K562 (cell line): ENCODE results near the gene PACSIN1. TPM values are rescaled to one million over a fixed set of nuclear protein-coding genes. Genes with fewer than 3 reads are reported as not detected.

Experiments
- CBFB ChIP-seq: sonication (generic); formaldehyde crosslinking; IDR thresholded peaks from 2 replicates; pipeline ENCODE4 v1.4.0; 2020; ENCODE audit warnings: mild to moderate bottlenecking, missing genetic modification reagents
- EHMT2 ChIP-seq: fragments of 450-650 bp; IDR thresholded peaks from 2 replicates; pipeline ENCODE4 v1.6.1; 2018; ENCODE audit warnings: antibody characterized with exemption
- JUN ChIP-seq, 2 experiments: sonication (generic) in 1 of 2; formaldehyde crosslinking in 1 of 2; IDR thresholded peaks; 2 replicates each; pipeline versions ENCODE4 v1.6.1 to v1.8.0; 2012 to 2022; ENCODE audit warnings: borderline replicate concordance in 2 of 2, mild to moderate bottlenecking in 2 of 2, improper control_type of control experiment in 1 of 2, low read depth in 1 of 2, low read length in 1 of 2, missing genetic modification reagents in 1 of 2
- MCM7 ChIP-seq, 2 experiments: fragments of 450-650 bp; IDR thresholded peaks; 2 replicates each; pipeline ENCODE4 v1.6.1; 2016 to 2018
- MIER1 ChIP-seq: fragments of 450-650 bp; IDR thresholded peaks from 2 replicates; pipeline ENCODE4 v1.6.1; 2016; ENCODE audit warnings: antibody characterized with exemption, mild to moderate bottlenecking, low read depth
- NCOA2 ChIP-seq, 2 experiments: fragments of 450-650 bp; IDR thresholded peaks; 2 replicates each; pipeline ENCODE4 v1.6.1; 2018; ENCODE audit warnings: mild to moderate bottlenecking in 2 of 2, moderate library complexity in 1 of 2; ENCODE audit not compliant: partially characterized antibody in 2 of 2
- PTRF ChIP-seq: fragments of 450-650 bp; IDR thresholded peaks from 2 replicates; pipeline ENCODE4 v1.6.1; 2016; ENCODE audit warnings: mild to moderate bottlenecking, missing genetic modification characterization, missing compliant biosample characterization
- RNF2 ChIP-seq: sonication (generic); IDR thresholded peaks from 2 replicates; pipeline ENCODE4 v1.6.1; 2016
- SPI1 ChIP-seq: IDR thresholded peaks from 2 replicates; pipeline ENCODE4 v1.6.1; 2011; ENCODE audit warnings: low read depth, low read length, control low read depth, borderline replicate concordance
- TRIM28 ChIP-seq: fragments of 450-650 bp; IDR thresholded peaks from 2 replicates; pipeline ENCODE4 v1.6.1; 2017
- WHSC1 ChIP-seq: IDR thresholded peaks from one replicate; pipeline ENCODE4 v1.6.1; 2012; ENCODE audit warnings: low read length, control low read depth, inconsistent platforms
- ZBED1 ChIP-seq: IDR thresholded peaks from 2 replicates; pipeline ENCODE4 v1.6.1; 2014
- ZNF146 ChIP-seq: IDR thresholded peaks from one replicate; pipeline ENCODE4 v1.6.1; 2018; ENCODE audit warnings: missing compliant biosample characterization; ENCODE audit not compliant: unreplicated experiment
- ZNF175 ChIP-seq: fragments of 200-800 bp; sonication (Bioruptor generic); IDR thresholded peaks from 2 replicates; pipeline ENCODE4 v1.6.1; 2016; ENCODE audit warnings: low read depth, mild to moderate bottlenecking, missing genetic modification characterization, missing compliant biosample characterization
- ZNF668 ChIP-seq: fragments of 250-450 bp; sonication (Bioruptor Pico); IDR thresholded peaks from 2 replicates; pipeline ENCODE4 v1.8.0; 2022; ENCODE audit warnings: mild to moderate bottlenecking, inconsistent platforms
- ZNF695 ChIP-seq: fragments of 450-650 bp; formaldehyde crosslinking; IDR thresholded peaks from 2 replicates; pipeline ENCODE4 v1.4.0; 2020; ENCODE audit warnings: mild to moderate bottlenecking, moderate library complexity
- polyA plus RNA-seq, 8 experiments: library from polyadenylated mRNA; depleted of rRNA in 4 of 8; stranded (reverse) in 5 of 8; unstranded in 3 of 8; fragments of >200 nt; fragmentation: Nextera tagmentation in 2 of 8; fragmentation: Illumina TruSeq in 1 of 8; extraction: Ambion mirVana in 2 of 8; extraction: Trizol in 1 of 8; gene quantifications; 2 replicates each; pipeline versions ENCODE4 v1.2.1 to v1.2.3, GENCODE V29; 2011 to 2014; ENCODE audit warnings: inconsistent platforms in 1 of 8, missing spikeins in 1 of 8
- total RNA-seq, 7 experiments: library from RNA; depleted of rRNA in 6 of 7; stranded (reverse); fragments of >200 nt in 6 of 7; fragmentation: Illumina TruSeq in 2 of 7; extraction: Trizol in 2 of 7; gene quantifications; 2 replicates each; pipeline versions ENCODE4 v1.2.1 to v1.2.3, GENCODE V29; 2011 to 2021; ENCODE audit warnings: low replicate concordance in 1 of 7
- TF ChIP-seq, protein P1 (sequence below): sonication (generic); formaldehyde crosslinking; IDR thresholded peaks from 2 replicates; pipeline ENCODE4 v1.8.0; 2022; ENCODE audit warnings: missing genetic modification reagents, mild to moderate bottlenecking, borderline replicate concordance
- TF ChIP-seq, protein P2 (sequence below): fragments of 450-650 bp; formaldehyde crosslinking; IDR thresholded peaks from 2 replicates; pipeline ENCODE4 v1.4.0; 2022; ENCODE audit warnings: missing genetic modification characterization
- TF ChIP-seq, protein P3 (sequence below): fragments of 250-450 bp; sonication (Bioruptor Pico); IDR thresholded peaks from 2 replicates; pipeline ENCODE4 v1.8.0; 2021; ENCODE audit warnings: moderate library complexity, mild to moderate bottlenecking, inconsistent platforms
- TF ChIP-seq, protein P4 (sequence below): IDR thresholded peaks from 2 replicates; pipeline ENCODE4 v1.6.1; 2011; ENCODE audit not compliant: insufficient read length; ENCODE audit errors: extremely low read depth
- TF ChIP-seq, protein P5 (sequence below): fragments of 450-650 bp; formaldehyde crosslinking; IDR thresholded peaks from 2 replicates; pipeline ENCODE4 v1.4.0; 2020; ENCODE audit warnings: mild to moderate bottlenecking, moderate library complexity

The PACSIN1 gene
- total and polyA plus RNA-seq, 9 of the 15 experiments (the other 6 are each of a cell fraction or from before 2014, with no cell fraction given), result 0.01 to 1.7 (median 0.45) TPM

DNA sequence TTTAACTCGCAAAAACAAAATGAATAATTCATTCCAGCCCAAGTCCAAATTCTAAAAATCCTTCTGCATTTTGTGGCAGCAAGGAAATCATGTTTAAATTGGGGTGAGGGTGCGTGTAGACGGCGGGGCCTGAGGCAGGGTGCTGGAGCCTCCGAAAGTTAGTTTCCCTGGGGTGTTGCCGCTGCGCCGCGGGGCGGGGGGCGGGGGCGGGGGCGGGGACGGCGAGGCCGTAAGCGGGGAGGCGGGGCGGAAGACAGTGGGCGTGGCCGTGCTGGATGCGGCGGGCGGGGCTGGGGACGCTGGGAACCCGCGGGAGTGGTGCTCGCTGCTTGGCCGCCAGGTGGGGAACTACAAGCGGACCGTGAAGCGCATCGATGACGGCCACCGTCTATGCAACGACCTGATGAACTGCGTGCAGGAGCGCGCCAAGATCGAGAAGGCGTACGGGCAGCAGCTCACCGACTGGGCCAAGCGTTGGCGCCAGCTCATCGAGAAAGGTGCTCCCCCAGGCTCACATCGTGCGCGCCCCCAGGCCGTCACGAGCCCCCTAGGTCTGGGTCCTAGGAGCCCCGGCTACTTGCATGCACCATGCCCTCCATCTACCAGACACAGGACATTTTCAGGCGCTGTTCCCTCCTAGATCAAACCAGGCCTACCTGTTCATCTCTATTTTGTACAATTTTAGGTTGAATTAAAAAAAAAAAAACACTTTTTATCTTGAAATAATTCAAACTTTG lies 61.3 kb downstream of the PACSIN1 start (continued):
- TF ChIP-seq, protein P1, sequence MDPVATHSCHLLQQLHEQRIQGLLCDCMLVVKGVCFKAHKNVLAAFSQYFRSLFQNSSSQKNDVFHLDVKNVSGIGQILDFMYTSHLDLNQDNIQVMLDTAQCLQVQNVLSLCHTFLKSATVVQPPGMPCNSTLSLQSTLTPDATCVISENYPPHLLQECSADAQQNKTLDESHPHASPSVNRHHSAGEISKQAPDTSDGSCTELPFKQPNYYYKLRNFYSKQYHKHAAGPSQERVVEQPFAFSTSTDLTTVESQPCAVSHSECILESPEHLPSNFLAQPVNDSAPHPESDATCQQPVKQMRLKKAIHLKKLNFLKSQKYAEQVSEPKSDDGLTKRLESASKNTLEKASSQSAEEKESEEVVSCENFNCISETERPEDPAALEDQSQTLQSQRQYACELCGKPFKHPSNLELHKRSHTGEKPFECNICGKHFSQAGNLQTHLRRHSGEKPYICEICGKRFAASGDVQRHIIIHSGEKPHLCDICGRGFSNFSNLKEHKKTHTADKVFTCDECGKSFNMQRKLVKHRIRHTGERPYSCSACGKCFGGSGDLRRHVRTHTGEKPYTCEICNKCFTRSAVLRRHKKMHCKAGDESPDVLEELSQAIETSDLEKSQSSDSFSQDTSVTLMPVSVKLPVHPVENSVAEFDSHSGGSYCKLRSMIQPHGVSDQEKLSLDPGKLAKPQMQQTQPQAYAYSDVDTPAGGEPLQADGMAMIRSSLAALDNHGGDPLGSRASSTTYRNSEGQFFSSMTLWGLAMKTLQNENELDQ (CRISPR knock-in tag), result no peak
- TF ChIP-seq, protein P2, sequence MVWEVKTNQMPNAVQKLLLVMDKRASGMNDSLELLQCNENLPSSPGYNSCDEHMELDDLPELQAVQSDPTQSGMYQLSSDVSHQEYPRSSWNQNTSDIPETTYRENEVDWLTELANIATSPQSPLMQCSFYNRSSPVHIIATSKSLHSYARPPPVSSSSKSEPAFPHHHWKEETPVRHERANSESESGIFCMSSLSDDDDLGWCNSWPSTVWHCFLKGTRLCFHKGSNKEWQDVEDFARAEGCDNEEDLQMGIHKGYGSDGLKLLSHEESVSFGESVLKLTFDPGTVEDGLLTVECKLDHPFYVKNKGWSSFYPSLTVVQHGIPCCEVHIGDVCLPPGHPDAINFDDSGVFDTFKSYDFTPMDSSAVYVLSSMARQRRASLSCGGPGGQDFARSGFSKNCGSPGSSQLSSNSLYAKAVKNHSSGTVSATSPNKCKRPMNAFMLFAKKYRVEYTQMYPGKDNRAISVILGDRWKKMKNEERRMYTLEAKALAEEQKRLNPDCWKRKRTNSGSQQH, result no peak
- TF ChIP-seq ZBED1 (no peak), WHSC1 (no peak), JUN (IDR thresholded peaks at IDR 0.05; ENCODE audit: borderline replicate concordance, low read depth, low read length) (peak; percentile 58; the same call in 1 of the 2 replicates), JUN (CRISPR knock-in tag; IDR thresholded peaks at IDR 0.05; ENCODE audit: borderline replicate concordance) (no peak), MIER1 (no peak), ZNF146 (CRISPR knock-in tag) (no peak), ZNF668 (CRISPR knock-in tag) (no peak), MCM7 (IDR thresholded peaks at IDR 0.05) (no peak), RNF2 (0 out of 2 replicates have a peak, but pooled peaks have one; percentile 32), PTRF (tag) (no peak), NCOA2 (IDR thresholded peaks at IDR 0.05; ENCODE audit: partially characterized antibody in 2 of 2) (no peak), TRIM28 (no peak), EHMT2 (no peak), ZNF175 (CRISPR knock-in tag) (0 out of 2 replicates have a peak, but pooled peaks have one; percentile 49), CBFB (CRISPR knock-in tag) (0 out of 2 replicates have a peak, but pooled peaks have one; percentile 71), ZNF695 (no peak), SPI1 (no peak)
- TF ChIP-seq, protein P3, sequence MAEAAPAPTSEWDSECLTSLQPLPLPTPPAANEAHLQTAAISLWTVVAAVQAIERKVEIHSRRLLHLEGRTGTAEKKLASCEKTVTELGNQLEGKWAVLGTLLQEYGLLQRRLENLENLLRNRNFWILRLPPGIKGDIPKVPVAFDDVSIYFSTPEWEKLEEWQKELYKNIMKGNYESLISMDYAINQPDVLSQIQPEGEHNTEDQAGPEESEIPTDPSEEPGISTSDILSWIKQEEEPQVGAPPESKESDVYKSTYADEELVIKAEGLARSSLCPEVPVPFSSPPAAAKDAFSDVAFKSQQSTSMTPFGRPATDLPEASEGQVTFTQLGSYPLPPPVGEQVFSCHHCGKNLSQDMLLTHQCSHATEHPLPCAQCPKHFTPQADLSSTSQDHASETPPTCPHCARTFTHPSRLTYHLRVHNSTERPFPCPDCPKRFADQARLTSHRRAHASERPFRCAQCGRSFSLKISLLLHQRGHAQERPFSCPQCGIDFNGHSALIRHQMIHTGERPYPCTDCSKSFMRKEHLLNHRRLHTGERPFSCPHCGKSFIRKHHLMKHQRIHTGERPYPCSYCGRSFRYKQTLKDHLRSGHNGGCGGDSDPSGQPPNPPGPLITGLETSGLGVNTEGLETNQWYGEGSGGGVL, result no peak
- TF ChIP-seq, protein P4, sequence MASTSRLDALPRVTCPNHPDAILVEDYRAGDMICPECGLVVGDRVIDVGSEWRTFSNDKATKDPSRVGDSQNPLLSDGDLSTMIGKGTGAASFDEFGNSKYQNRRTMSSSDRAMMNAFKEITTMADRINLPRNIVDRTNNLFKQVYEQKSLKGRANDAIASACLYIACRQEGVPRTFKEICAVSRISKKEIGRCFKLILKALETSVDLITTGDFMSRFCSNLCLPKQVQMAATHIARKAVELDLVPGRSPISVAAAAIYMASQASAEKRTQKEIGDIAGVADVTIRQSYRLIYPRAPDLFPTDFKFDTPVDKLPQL, result no peak
- TF ChIP-seq, protein P5, sequence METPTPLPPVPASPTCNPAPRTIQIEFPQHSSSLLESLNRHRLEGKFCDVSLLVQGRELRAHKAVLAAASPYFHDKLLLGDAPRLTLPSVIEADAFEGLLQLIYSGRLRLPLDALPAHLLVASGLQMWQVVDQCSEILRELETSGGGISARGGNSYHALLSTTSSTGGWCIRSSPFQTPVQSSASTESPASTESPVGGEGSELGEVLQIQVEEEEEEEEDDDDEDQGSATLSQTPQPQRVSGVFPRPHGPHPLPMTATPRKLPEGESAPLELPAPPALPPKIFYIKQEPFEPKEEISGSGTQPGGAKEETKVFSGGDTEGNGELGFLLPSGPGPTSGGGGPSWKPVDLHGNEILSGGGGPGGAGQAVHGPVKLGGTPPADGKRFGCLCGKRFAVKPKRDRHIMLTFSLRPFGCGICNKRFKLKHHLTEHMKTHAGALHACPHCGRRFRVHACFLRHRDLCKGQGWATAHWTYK (CRISPR knock-in tag), result peak; percentile 21; the same call in 1 of the 2 replicates
